Esophagus muscularis mucosa (tissue), 4 donors: ENCODE results near the gene SLC6A2. TPM values are rescaled to one million over a fixed set of nuclear protein-coding genes. Genes with fewer than 3 reads are reported as not detected.

ENCODE experiments used
- DNase-seq: peaks from one replicate; pipeline ENCODE4 v3.0.0-alpha.2; 2017; ENCODE audit errors: extremely low spot score
- H3K27ac ChIP-seq, 4 donors: fragments of 200-600 bp; sonication (generic); replicated peaks in 1 of 4; 1 replicate in 3 of 4; 2 replicates in 1 of 4; pipeline ENCODE4 v1.5.1; 2016 to 2019; ENCODE audit warnings: mild to moderate bottlenecking in 1 of 4
- H3K27me3 ChIP-seq, 4 donors: fragments of 200-600 bp; sonication (generic); one replicate each; pipeline versions ENCODE4 v1.5.1 to v1.6.0; 2016 to 2019
- H3K36me3 ChIP-seq, 4 donors: fragments of 200-600 bp; sonication (generic); one replicate each; pipeline ENCODE4 v1.5.1; 2016 to 2019
- H3K4me1 ChIP-seq, 4 donors: fragments of 200-600 bp; sonication (generic); one replicate each; pipeline ENCODE4 v1.5.1; 2016 to 2019
- H3K4me3 ChIP-seq, 4 donors: fragments of 200-600 bp; sonication (generic); 1 replicate in 2 of 4; 2 replicates in 2 of 4; pipeline ENCODE4 v1.5.1; 2016 to 2019; ENCODE audit warnings: mild to moderate bottlenecking in 4 of 4, moderate library complexity in 1 of 4
- H3K9me3 ChIP-seq, 4 donors: fragments of 200-600 bp; sonication (generic); 1 replicate in 3 of 4; 2 replicates in 1 of 4; pipeline ENCODE4 v1.5.1; 2016 to 2019
- CTCF ChIP-seq, 3 experiments: fragments of 200-600 bp in 2 of 3; fragments of 450-650 bp in 1 of 3; sonication (generic) in 2 of 3; IDR thresholded peaks; one replicate each; pipeline ENCODE4 v1.5.1; 2017 to 2019; ENCODE audit warnings: antibody characterized with exemption in 3 of 3, mild to moderate bottlenecking in 2 of 3, moderate library complexity in 1 of 3
- EP300 ChIP-seq: sonication (generic); formaldehyde crosslinking; IDR thresholded peaks from one replicate; pipeline ENCODE4 v1.6.1; 2017; ENCODE audit warnings: antibody characterized with exemption
- POLR2A ChIP-seq: fragments of 450-650 bp; IDR thresholded peaks from one replicate; pipeline ENCODE4 v1.6.1; 2017; ENCODE audit warnings: antibody characterized with exemption, moderate library complexity, mild to moderate bottlenecking, low read depth
- POLR2AphosphoS5 ChIP-seq, 2 donors: sonication (generic); formaldehyde crosslinking; IDR thresholded peaks; one replicate each; pipeline ENCODE4 v1.6.1; 2017; ENCODE audit warnings: antibody characterized with exemption in 2 of 2
- WGBS: methylation state at CpG from one replicate; pipeline ENCODE4 v1.1.5; 2018; 5-methylcytosine and 5-hydroxymethylcytosine counted together
- intact Hi-C: fragments of 100-400 bp; cut with DNase I; formaldehyde crosslinking; loops from one replicate; pipeline ENCODE4 v1.15.1; 2023
- total RNA-seq, 4 donors: library from RNA; depleted of rRNA; stranded (reverse); fragments of >200 nt; gene quantifications; one replicate each; pipeline versions ENCODE4 v1.1.0 to v1.2.1, GENCODE V29; 2016

Gene SLC6A2
- total RNA-seq, 4 donors from 2014 or later = 0.19 to 2.1 (median 1.00) TPM

- intact Hi-C loops = no loop called here
- peaks cover 0 to 21% (median 0%) of the 10 kb centered on the region in 4 donors for H3K27me3 ChIP-seq
- H3K9me3 ChIP-seq = no peaks in the 10 kb centered on the region
- peaks cover 0 to 2% (median 0%) of the 10 kb centered on the region in 4 donors for H3K4me1 ChIP-seq
- 85% methylated on average over 4 of the region's 4 CpGs for WGBS
- no peak for TF ChIP-seq POLR2A
- no peak for TF ChIP-seq EP300
- no peak for TF ChIP-seq CTCF (IDR thresholded peaks at IDR 0.05)
- TF ChIP-seq POLR2AphosphoS5 (IDR thresholded peaks at IDR 0.05) = no peak
- H3K36me3 ChIP-seq = no peaks in the 10 kb centered on the region
- H3K27ac ChIP-seq = no peak overlapping the region
- H3K4me3 ChIP-seq = no peak overlapping the region
- DNase-seq = no peak
These were observed 8.4 kb upstream of the SLC6A2 start for GRCh38 chr16:55647343-55647742.

GRCh38 chr16:55647798-55648197 is 8.0 kb upstream of the SLC6A2 start:
- no peaks in the 10 kb centered on the region for H3K36me3 ChIP-seq
- intact Hi-C loops = no loop called here
- H3K27ac ChIP-seq = no peak overlapping the region
- TF ChIP-seq POLR2AphosphoS5 (IDR thresholded peaks at IDR 0.05) (no peak), EP300 (no peak), CTCF (IDR thresholded peaks at IDR 0.05) (no peak), POLR2A (no peak)
- no peaks in the 10 kb centered on the region for H3K9me3 ChIP-seq
- no peaks in the 10 kb centered on the region for H3K4me1 ChIP-seq
- no peak overlapping the region for H3K4me3 ChIP-seq
- no peak for DNase-seq
- peaks cover 0 to 25% (median 0%) of the 10 kb centered on the region in 4 donors for H3K27me3 ChIP-seq

DNA sequence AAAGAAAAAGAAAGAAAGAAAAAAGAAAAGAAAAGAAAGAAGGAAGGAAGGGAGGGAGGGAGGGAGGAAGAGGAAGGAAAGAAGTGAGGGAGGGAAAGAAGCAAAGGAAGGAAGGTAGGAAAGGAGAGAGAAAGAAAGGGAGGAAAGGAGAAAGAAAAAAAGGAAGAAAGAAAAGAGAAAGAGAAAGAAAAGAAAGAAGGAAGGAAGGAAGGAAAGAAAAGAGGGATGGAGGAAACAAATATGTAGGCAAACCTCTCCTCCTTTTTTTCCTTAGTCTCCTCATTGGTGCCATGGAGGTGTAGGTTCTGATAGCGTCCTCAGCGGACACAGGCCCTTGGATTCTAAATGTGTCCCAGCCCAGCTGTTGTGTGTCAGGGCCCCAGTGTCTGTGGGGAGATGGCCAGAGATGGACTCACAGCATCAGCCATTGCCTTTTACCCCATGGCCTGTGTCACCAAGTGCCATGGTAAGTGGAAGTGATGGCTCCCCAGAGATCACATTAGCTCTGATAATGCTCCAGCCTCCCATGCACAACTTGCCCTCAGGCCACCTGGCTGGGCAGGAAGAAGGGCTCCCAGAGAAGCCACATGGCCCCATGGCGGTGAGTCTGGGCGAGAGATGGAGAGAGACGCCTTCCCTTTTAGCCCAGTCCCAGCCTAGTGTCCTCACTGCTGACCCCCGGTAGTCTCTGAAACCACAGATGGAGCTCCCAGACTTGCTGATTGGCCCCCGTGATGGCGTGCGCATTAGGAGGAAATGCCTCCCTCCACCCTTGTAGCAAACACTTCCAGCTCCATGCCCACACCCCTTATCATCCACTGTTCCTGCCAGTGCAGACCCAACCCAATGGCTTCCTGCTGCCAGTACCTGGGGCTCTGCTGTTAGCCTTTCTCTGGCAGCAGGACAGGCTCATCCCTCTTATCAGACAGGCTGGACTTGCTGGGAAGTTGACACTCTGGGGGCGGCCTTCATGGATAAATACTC is 3.7 kb upstream of the SLC6A2 start:
- no peaks in the 10 kb centered on the region for H3K9me3 ChIP-seq
- no peak overlapping the region for H3K27ac ChIP-seq
- no peak for TF ChIP-seq POLR2AphosphoS5 (IDR thresholded peaks at IDR 0.05)
- TF ChIP-seq CTCF (IDR thresholded peaks at IDR 0.05) = no peak
- H3K4me3 ChIP-seq = no peak overlapping the region
- no peaks in the 10 kb centered on the region for H3K36me3 ChIP-seq
- no peak for DNase-seq
- peaks cover 15 to 19% (median 17%) of the 10 kb centered on the region in 4 donors for H3K4me1 ChIP-seq
- WGBS = 59% methylated on average over 8 of the region's 10 CpGs
- peaks cover 0 to 56% (median 13%) of the 10 kb centered on the region in 4 donors for H3K27me3 ChIP-seq
- intact Hi-C loops = no loop called here

GRCh38 chr16:55653106-55653505 is 2.7 kb upstream of the SLC6A2 start:
- no peak overlapping the region for H3K4me3 ChIP-seq
- H3K36me3 ChIP-seq = no peaks in the 10 kb centered on the region
- intact Hi-C loops = no loop called here
- no peak for TF ChIP-seq CTCF (IDR thresholded peaks at IDR 0.05)
- TF ChIP-seq EP300 = no peak
- TF ChIP-seq POLR2A = no peak
- no peak for TF ChIP-seq POLR2AphosphoS5 (IDR thresholded peaks at IDR 0.05)
- 80% methylated on average over 2 of the region's 2 CpGs for WGBS
- no peak overlapping the region for H3K27ac ChIP-seq
- peaks cover 0 to 66% (median 13%) of the 10 kb centered on the region in 4 donors for H3K27me3 ChIP-seq
- DNase-seq = no peak
- H3K4me1 ChIP-seq = peaks cover 15 to 19% (median 17%) of the 10 kb centered on the region in 4 donors
- no peaks in the 10 kb centered on the region for H3K9me3 ChIP-seq
